Spleen (tissue), 7 donors: ENCODE data around the gene PIGV.

ENCODE experiments used
- POLR2A ChIP-seq, 3 donors: fragments of 450-650 bp; IDR thresholded peaks; one replicate each; pipeline ENCODE4 v1.5.1; 2017; ENCODE audit warnings: antibody characterized with exemption in 3 of 3, mild to moderate bottlenecking in 1 of 3
- POLR2AphosphoS5 ChIP-seq, 3 donors: sonication (generic); formaldehyde crosslinking; IDR thresholded peaks; one replicate each; pipeline ENCODE4 v1.5.1; 2017; ENCODE audit warnings: antibody characterized with exemption in 3 of 3
- TF ChIP-seq, protein P1 (sequence below), 11 experiments: fragments of 200-600 bp in 7 of 11; fragments of 450-650 bp in 4 of 11; sonication (generic) in 4 of 11; IDR thresholded peaks in 8 of 11; conservative IDR thresholded peaks in 3 of 11; 1 replicate in 7 of 11; 2 replicates in 4 of 11; pipeline versions ENCODE4 v1.4.0 to v1.8.0; 2016 to 2021; ENCODE audit warnings: antibody characterized with exemption in 11 of 11, inconsistent platforms in 4 of 11, mild to moderate bottlenecking in 1 of 11
- donor health status: DM: no; HTN: no; CAD: no; lungs with moderate emphysema.
- donor health status: DM: no; HTN: no; CAD: no.
- donor health status: DM: no; HTN: no; CAD: no.

DNA sequence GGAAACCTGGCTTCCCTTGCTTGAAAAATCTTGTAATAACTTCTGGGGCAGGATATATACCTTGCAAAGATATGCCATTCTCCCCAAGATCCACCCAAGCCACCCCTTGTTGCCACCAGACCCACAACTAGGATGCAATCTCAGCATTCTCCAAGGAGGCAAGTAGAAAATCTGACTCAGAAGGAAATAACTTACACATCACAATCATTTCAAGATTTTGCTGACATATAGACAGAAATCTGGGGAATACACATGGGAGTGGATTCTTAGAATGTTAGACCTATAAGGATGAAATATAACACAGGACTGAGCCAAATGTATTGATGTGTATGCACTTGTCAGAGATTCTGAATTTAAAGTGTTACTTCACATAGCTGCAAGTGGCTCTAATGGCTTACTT lies 24.0 kb downstream of the PIGV start:
- TF ChIP-seq, protein P1, sequence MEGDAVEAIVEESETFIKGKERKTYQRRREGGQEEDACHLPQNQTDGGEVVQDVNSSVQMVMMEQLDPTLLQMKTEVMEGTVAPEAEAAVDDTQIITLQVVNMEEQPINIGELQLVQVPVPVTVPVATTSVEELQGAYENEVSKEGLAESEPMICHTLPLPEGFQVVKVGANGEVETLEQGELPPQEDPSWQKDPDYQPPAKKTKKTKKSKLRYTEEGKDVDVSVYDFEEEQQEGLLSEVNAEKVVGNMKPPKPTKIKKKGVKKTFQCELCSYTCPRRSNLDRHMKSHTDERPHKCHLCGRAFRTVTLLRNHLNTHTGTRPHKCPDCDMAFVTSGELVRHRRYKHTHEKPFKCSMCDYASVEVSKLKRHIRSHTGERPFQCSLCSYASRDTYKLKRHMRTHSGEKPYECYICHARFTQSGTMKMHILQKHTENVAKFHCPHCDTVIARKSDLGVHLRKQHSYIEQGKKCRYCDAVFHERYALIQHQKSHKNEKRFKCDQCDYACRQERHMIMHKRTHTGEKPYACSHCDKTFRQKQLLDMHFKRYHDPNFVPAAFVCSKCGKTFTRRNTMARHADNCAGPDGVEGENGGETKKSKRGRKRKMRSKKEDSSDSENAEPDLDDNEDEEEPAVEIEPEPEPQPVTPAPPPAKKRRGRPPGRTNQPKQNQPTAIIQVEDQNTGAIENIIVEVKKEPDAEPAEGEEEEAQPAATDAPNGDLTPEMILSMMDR (IDR thresholded peaks at IDR 0.05 in 8 of 11, conservative IDR thresholded peaks at IDR 0.05 in 3 of 11): no peak
- TF ChIP-seq POLR2A (IDR thresholded peaks at IDR 0.05): no peak
- TF ChIP-seq POLR2AphosphoS5 (IDR thresholded peaks at IDR 0.05): no peak
